GM21825 (cell line): ENCODE measurements around the gene ARHGAP29.
"Not testable (repeated sequence)": the region's sequence is repeated elsewhere in the genome, so short reads cannot be mapped to it uniquely, and the experiment has no call there.

Experiments
- ATAC-seq: cut with Tn5 transposase; IDR thresholded peaks from one replicate; pipeline ENCODE4 v1.9.1; 2021; ENCODE audit warnings: mild to moderate bottlenecking, moderate library complexity; ENCODE audit not compliant: unreplicated experiment

The ARHGAP29 gene

GRCh38 chr1:94182191-94182590 lies 55.2 kb downstream of the ARHGAP29 start:
- no peak for ATAC-seq

GRCh38 chr1:94180650-94181049 lies 56.7 kb downstream of the ARHGAP29 start:
- ATAC-seq: no peak

- ATAC-seq: no peak
Measured at GRCh38 chr1:94178901-94179300, 58.5 kb downstream of the ARHGAP29 start.

DNA sequence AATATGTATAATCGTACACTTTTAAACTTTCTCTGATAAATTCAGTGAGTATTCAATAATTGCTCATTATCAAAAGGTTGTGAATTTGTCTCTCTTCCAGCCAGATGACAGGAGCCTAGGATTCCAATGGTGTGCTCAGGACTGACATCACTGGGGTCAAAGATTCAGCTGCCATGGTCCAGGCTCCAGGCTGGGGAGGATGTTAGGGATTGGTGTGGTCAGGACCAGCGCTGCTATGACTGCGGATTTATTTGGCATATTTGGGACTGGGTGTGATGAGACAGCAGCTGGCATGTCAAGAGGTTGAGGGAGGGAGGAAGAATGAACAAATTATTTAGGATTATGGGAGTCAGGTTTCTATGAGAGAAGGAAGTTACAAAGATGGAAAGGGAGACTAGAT lies 68.3 kb downstream of the ARHGAP29 start:
- no peak for ATAC-seq

DNA sequence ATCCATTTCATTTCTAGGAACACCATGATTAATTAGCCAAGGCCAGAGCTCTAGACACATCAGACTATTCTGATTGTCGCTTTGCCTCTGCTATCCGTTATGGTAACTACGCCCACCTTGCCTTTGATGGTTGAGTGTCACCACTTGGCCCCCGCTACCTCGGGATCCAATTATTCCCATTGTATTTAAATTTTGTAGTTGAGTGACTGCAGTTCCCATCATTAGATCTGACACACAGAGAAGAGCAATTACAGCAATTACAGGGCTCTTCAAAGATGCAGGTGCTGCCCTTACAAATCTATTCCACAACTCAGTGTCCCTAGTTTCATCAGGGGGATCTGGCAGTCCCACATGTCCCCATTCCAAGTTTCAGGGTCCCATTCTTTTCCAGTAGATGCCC lies 71.5 kb downstream of the ARHGAP29 start:
- ATAC-seq: no peak

GRCh38 chr1:94164885-94165284 lies 72.5 kb downstream of the ARHGAP29 start:
- not testable (repeated sequence) for ATAC-seq

DNA sequence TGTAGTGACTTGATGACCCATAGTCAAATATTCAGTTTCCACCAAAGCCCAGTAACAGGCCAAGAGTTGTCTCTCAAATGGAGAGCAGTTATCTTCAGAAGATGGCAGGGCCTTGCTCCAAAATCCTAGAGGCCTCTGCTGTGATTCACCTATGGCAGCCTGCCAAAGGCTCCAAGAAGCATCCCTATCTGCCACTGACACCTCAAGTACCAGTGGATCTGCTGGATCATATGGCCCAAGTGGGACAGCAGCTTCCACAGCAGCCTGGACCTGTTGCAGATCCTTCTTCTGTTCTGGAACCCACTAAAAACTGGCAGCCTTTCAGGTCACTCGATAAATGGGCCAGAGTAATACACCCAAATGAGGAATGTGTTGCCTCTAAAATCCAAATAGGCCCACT lies 73.3 kb downstream of the ARHGAP29 start:
- ATAC-seq: not testable (repeated sequence)

DNA sequence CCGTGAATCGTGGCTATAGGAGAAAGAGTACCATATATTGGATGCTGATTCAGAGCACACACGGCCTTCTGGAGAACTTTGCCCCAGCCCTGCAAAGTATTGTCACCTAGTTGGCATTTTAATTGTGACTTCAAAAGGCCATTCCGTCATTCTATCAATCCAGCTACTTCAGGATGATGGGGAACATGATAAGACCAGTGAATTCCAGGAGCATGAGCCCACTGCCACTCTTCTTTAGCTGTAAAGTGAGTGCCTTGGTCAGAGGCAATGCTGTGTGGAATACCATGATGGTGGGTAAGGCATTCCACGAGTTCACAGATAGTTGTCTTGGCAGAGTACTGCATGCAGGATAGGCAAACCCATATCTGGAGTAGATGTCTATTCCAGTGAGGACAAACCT lies 74.1 kb downstream of the ARHGAP29 start:
- ATAC-seq: not testable (repeated sequence)

DNA sequence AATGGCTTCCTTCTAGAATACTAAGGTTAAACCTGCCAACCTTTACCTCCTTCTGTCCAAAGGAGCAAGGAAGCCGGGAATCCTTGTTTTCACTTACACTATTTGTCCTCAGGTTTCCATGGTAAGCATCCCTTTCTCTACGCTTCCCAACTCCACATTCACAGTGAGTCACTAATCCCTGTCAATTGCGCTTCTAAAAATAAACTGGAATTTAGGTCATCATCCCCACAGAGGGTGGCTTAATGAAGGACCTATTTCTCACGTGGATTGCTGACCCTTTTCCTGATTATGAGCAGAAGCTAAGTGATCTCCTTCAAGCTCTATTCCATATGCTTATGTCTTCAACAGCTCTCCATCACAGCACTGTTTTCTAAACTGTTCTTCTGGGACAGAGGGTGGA lies 76.6 kb downstream of the ARHGAP29 start:
- no peak for ATAC-seq

DNA sequence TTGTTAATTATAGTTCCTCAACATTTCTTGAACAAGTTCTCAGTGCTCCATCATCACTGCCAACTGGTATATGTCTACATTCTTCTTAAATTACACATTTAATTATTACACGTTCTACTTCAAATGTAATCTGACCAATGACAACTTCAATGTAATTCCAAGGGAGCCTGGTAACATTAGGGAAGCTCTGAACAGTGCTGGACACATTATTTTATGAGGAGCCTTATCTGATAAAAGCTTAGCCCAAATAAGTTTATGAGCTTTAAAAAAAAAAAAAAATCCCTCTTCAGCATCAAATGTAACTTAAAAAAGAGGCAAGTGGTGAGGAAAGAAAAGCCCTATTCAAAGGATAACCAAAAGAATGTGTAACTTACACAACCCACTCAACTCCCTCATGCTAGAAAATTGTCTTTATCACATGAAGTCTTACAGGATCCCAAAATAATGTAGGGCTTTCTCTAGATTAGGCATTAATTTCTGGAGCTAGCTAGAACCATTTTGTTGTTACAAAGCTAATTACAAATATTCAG lies 81.2 kb downstream of the ARHGAP29 start:
- ATAC-seq: no peak

DNA sequence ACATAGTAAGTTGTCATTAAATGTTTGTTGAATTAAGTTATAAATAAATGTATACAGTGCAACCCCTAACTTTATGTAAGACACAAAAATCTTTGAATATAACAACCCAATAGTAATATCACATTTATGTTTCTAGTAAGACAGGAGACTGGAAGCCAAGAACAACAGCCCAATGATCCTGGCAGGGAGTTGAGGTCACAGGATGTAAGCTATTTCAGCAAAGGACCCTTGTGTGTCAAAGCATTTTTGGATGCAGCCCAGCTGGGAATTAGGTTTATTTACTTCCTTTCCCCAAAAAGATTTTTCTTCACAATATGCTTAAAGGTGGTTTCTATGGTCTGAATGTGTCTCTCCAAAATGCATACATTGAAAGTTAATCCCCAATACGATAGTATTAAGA lies 82.4 kb downstream of the ARHGAP29 start:
- ATAC-seq: no peak

DNA sequence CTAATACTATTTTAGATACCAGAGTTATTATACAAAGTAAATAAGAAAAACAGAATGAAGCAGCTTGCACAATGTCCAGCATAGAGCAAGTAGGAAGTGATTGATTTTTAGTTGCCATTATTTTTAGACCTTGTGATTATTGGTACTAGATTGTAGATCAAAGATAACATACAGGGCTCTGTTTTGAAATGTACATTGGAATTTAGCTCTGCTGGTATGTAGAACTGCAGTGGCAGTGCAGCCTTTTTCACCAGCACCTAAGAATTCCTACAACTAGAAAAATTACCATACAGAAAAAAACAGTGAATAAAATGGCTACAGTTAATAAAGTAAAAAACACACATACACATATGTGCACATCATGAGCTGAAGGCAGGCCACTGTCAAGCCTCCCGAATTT lies 84.3 kb downstream of the ARHGAP29 start:
- ATAC-seq: no peak

- ATAC-seq: not testable (repeated sequence)
Measured at GRCh38 chr1:94149166-94149565, 88.2 kb downstream of the ARHGAP29 start.

DNA sequence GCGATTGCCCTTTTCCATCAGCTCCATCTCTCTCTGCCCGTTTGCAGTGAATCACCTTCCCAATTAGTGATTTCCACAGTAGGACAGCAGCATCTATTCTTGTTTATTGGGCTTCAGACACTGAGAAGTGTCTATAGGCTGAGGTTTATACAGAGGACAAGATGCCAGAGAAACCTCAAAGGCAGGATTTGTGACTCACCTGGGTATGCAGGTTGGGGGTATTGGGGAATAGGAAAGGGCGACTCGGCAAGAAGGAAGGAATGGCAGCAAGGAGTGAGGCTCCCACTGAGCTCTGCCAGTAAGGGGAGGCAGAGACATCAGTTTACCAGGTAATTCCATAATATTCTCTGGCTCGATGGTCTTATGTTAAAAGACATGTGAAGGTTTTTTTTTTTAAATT lies 91.1 kb downstream of the ARHGAP29 start:
- ATAC-seq: no peak

- no peak for ATAC-seq
Measured at GRCh38 chr1:94144836-94145235, 92.5 kb downstream of the ARHGAP29 start.

- ATAC-seq: no peak
Measured at GRCh38 chr1:94143809-94144176, 93.6 kb downstream of the ARHGAP29 start.

GRCh38 chr1:94143173-94143808 lies 94.1 kb downstream of the ARHGAP29 start:
- ATAC-seq: no peak

DNA sequence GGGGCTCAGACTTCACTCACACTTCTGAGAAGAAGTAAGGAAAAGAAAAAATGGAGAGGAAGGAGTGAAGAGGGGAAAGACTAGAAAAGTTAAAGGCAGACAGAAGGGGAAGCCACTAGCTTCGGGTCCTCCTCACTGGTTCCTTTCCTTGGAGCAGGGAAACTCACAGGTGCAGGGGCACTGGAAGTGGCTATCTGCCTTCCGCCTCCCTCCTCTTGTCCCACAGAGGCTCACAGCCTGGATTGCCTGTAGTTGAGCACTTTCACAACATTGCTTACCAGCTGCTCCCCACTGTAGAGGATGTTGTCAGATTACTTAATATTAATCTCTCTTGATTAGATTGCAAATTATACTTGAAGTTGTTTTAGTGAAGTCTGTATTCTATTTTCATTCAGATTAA lies 94.8 kb downstream of the ARHGAP29 start:
- no peak for ATAC-seq

DNA sequence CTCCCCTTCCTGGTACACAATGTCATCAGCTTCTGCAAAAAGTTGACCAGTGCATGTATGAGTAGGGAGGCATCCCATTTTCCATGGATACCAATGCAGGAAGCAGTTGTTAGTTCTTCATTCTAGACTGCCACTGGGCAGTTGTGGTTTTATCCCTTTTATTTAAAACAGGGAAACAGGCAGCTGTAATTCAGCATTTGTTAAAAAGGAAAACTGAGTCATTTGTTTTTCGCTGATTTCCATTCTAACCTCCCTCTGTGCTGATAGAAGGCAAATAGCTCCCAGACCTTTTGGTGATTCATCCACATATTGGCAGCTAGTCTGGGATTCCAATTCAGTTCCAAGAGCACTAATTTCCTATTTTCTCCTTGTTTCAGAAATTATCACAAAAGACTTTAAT lies 95.4 kb downstream of the ARHGAP29 start:
- ATAC-seq: no peak

- ATAC-seq: no peak
Measured at GRCh38 chr1:94132111-94132510, 105.3 kb downstream of the ARHGAP29 start.

DNA sequence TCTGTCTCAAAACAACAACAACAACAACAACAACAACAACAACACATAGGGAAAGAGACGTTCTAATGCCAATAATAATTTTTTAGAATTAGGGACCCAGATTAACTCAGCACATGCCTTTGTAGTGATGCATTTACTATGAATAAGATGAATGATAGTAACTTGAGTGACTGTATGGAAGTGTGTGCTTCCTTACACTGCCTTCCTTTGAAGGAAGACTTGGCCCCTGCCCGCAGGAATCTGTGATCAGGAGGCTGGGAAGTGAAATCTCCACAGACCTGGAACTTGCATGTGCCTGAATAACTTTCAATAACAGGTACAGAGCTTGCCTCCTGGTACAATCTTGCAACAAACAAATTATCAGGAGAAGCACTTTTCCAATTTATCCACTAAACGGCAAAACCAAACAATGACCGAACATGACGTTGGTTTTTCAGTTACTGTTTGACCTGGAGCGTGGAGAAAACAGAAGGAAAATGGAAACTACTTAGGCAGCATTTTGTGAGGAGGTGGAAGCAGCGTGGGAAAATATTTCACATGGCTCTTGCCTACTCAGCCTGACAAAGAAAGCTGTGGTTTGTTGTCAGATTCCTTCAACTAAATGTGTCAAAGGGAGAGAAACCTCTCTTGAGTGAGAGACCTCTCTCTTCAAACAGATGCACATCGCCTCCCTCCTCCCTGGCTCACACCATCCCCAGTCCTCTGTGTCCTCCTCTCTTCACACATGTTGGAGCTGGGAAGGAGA lies 106.4 kb downstream of the ARHGAP29 start:
- ATAC-seq: no peak

DNA sequence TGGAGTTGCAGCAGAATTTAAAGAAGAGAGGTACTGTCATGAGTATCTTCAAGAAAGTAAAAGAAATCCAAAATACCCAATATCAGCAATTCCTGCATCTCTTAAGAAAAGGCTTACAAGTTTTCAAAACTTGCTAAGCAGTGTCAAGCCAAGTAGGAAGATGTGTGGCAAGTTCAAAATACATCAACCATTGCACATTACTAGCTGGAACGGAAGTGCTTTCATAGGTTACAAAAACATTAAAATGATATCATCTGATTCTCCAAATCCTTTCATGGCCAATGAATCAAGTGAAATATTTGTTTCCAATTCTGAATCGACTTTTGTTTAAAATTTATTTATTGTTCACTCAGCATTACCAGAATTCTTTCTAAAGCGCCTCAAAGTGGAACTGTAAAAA lies 110.7 kb downstream of the ARHGAP29 start:
- ATAC-seq: no peak
